ENCODE measurements around the gene MPC1L. TPM values are rescaled to one million over a fixed set of nuclear protein-coding genes. Genes with fewer than 3 reads are reported as not detected.

The MPC1L gene
- total RNA-seq, 4 donors from 2014 or later: not detected

GRCh38 chrX:40644821-40645358 lies 21.7 kb downstream of the MPC1L start:
- no peak overlapping the region for H3K4me3 ChIP-seq (ENCODE audit: low read depth, poor library complexity, severe bottlenecking)
- 8 to 26% methylated on average over 4 of the region's 4 CpGs for WGBS, 2 donors
- TF ChIP-seq POLR2A (IDR thresholded peaks at IDR 0.05): no peak
- TF ChIP-seq, protein P1, sequence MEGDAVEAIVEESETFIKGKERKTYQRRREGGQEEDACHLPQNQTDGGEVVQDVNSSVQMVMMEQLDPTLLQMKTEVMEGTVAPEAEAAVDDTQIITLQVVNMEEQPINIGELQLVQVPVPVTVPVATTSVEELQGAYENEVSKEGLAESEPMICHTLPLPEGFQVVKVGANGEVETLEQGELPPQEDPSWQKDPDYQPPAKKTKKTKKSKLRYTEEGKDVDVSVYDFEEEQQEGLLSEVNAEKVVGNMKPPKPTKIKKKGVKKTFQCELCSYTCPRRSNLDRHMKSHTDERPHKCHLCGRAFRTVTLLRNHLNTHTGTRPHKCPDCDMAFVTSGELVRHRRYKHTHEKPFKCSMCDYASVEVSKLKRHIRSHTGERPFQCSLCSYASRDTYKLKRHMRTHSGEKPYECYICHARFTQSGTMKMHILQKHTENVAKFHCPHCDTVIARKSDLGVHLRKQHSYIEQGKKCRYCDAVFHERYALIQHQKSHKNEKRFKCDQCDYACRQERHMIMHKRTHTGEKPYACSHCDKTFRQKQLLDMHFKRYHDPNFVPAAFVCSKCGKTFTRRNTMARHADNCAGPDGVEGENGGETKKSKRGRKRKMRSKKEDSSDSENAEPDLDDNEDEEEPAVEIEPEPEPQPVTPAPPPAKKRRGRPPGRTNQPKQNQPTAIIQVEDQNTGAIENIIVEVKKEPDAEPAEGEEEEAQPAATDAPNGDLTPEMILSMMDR (IDR thresholded peaks at IDR 0.05): no peak
- DNase-seq (ENCODE audit: low spot score in 2 of 2): peak in 1 of 2 donors; percentile 20
- intact Hi-C loops (cut with DNase I; ENCODE audit: low total_unique reads): no loop called here

DNA sequence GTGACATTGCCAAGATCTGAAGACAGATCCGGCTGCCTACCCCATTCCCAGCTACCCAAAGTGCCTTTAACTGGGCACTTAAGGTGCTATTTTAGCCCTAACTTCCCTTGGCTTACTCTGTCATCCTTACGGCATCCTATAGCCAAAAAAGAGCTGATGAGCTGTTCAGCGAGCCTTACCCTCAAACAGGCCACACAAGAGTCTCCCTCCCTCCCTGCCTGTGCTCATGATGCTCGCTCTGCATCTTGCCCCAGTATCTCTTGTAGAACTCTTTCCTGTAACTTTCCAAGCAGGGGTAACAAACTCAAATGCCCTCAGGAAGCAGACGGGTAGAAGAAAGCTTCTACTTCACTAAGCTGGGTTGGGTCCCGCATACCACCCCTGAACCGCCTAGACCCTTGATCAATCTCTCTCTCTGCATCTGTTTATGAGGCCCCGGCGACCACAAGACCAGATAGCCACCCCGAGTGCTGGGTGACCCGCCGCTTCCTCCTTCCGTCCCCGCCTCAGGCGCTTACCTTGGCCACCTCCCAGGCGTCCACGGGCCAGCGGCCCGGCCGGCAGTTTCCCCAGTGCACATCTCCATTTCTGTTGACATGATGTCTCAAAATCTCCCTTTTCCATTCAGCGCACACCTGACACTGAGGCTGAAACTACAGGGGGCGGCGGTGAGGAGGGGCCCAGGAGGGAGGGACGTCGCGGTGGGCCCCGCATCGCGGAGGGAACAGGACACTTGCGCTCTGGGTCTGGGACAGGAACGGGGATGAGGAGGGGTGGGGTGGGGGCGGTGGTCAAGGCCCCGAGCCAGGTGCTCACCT lies 23.5 kb downstream of the MPC1L start:
- H3K4me3 ChIP-seq (ENCODE audit: low read depth, poor library complexity, severe bottlenecking): peak overlapping the region; percentile 60
- peak; percentile 16 to 87 for DNase-seq (ENCODE audit: low spot score in 2 of 2)
- WGBS, 2 donors: 1 to 14% methylated on average over 20 to 32 of the region's 33 CpGs
- intact Hi-C loops (cut with DNase I; ENCODE audit: low total_unique reads): no loop called here
- TF ChIP-seq POLR2A (IDR thresholded peaks at IDR 0.05): no peak
- TF ChIP-seq, protein P1 (IDR thresholded peaks at IDR 0.05): no peak

DNA sequence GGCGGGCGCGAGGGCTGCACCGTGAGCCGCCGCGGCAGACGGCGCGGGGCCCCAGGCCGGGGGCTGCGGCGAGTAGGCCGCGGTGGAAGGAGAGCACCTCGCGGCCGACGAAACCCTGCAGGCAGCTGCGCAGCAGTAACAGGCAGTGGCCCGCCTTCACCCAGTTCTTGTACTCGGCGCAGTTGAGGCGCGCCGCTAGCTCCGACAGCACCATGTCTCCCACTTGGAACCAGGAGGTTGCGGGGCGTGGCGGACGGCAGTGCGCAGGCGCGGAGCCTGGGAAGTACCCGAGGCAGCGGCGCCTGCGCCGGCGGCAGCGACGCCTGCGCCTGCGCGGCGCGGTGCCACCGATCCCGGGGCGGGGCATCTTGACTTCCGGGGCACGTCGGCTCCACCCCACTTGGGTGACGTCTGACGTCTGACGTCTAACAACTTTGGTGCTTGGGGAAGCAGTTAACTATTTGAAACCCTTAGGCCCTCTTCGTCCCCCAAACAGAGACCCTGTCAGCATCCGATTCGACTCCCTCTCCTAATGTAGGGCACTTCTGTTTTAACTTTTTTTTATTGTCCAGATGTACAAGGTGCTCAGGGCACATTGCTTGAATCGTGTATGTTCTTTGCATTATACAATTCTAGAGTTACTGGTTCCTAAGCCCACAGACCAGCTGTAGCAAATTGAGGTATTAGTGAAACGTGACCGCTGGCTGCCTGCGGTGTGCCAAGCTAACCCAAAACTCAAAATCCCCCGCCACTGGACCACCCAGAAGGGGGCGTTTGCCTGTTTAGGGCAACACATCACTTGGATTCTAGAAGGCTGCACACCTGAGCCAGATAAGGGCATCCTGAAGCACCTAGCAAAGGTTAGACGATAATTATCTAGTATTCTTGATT lies 24.3 kb downstream of the MPC1L start, which contains the start of gene CXorf38:
Gene CXorf38 (minus strand): TSS at position 255 of the 891 bp plus-strand sequence. CDS start 41 bp downstream, at position 214.
- intact Hi-C loops (cut with DNase I; ENCODE audit: low total_unique reads): no loop called here
- TF ChIP-seq POLR2A (IDR thresholded peaks at IDR 0.05): no peak
- TF ChIP-seq, protein P1 (IDR thresholded peaks at IDR 0.05): no peak
- 5 to 6% methylated on average over 13 to 60 of the region's 66 CpGs for WGBS, 2 donors
- peak within 1 kb of the TSS; percentile 60 for H3K4me3 ChIP-seq (ENCODE audit: low read depth, poor library complexity, severe bottlenecking)
- peak; percentile 83 to 98 for DNase-seq (ENCODE audit: low spot score in 2 of 2)

DNA sequence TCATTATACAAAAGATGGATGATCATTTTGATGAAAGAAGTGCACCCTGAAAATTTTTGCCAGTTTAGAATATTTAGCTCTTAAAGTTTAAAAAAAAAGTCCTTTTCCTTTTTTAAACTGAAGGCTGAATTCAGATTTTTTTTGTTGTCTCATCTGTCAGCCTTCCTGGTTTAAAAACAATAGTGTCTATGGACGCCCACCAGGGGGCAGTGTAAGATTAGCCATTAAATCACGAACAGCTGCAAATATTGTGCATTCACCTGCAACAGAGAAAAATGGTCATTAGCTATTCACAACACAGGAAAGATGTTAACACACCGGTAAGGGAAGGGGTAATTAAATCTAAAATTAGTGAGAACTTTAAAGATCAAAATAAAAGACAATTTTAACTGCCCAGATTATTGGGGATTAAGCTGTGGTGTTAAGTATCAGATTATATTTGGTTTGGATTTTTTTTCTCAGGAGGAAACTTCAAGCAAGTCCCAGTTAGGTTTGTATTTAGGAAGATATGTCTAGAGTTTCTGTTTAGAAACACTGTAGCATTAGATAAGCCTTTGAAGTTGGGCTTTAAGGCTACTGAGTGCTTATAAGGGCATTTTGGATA lies 28.5 kb downstream of the MPC1L start:
- H3K4me3 ChIP-seq (ENCODE audit: low read depth, poor library complexity, severe bottlenecking): no peak overlapping the region
- WGBS, 2 donors: 0 to 1% methylated on average over 3 of the region's 3 CpGs
- TF ChIP-seq, protein P1 (IDR thresholded peaks at IDR 0.05): no peak
- no peak for TF ChIP-seq POLR2A (IDR thresholded peaks at IDR 0.05)
- intact Hi-C loops (cut with DNase I; ENCODE audit: low total_unique reads): loop anchor here (10.0 kb wide), 1 partner anchor 463 kb away; no protein-coding TSS in a partner anchor
- peak; percentile 38 to 91 for DNase-seq (ENCODE audit: low spot score in 2 of 2)

DNA sequence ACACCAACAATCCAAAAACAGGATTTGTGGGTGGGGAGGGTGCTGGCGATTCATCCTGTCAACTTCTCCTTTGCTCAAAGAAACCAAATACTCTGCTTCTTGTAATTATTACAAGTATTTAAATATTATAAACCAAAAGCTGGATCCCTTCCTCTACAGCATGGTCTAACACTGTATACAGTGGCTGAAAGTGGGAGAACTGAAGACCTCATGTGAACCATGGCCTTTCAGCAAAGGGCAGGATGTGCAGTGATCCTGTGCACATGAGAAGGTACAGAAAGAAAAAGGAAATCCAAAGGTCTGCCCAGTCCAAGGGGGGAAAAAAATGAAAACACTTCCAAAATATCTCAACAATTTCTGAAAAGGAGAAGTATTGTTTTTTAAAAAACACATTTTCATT lies 29.4 kb downstream of the MPC1L start:
- H3K4me3 ChIP-seq (ENCODE audit: low read depth, poor library complexity, severe bottlenecking): no peak overlapping the region
- DNase-seq (ENCODE audit: low spot score in 2 of 2): no peak
- 89 to 92% methylated on average over 1 of the region's 1 CpG for WGBS, 2 donors
- intact Hi-C loops (cut with DNase I; ENCODE audit: low total_unique reads): loop anchor here (10.0 kb wide), 1 partner anchor 462 kb away; no protein-coding TSS in a partner anchor
- TF ChIP-seq, protein P1 (IDR thresholded peaks at IDR 0.05): no peak
- TF ChIP-seq POLR2A (IDR thresholded peaks at IDR 0.05): no peak

Measured in lower leg skin (tissue), 4 donors.